ENCODE measurements around the gene PPP1R3G. TPM values are rescaled to one million over a fixed set of nuclear protein-coding genes. Genes with fewer than 3 reads are reported as not detected.

PPP1R3G gene
- 1 to 10 TPM in 2 of 4 donors, under 1 TPM in 2; 0.56 to 1.8 (median 1.3) TPM for total RNA-seq

DNA sequence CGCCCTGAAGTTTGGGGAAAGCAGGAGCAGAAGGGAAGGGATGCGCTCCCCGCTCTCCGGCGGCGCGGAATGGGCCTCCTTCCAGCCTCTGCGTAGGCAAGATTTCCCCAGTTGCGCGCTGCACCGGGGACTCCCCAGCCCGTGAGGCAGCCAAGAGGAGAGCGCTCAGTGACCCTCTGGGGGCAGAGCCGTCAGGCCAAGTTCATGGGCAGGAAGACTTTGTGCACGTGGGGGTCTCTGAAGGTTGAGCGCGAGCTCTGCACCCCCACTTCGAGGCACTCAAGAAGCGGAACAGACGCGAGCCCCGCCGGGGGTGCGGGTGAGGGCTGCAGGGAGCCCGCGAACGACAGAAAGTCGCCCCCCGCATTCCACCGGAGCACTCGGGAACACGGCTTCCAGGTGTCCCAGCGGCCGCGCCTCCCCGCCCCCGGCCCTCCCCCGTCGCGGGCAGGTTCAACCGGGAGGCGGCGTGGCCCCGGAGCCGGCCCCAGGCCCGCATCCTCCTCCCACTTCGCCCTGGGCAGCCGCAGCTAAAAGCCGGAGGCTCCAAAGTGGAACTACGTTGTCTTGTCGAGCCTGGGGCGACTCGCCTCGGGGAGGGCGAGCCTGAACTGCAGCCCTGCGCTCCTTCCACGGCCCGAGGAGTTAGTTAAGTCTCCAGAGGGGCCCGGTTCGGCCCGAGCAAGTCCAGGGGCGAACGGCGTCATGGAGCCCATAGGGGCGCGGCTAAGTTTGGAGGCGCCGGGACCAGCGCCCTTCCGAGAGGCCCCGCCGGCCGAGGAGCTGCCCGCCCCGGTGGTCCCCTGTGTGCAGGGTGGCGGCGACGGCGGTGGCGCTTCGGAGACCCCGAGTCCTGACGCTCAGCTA lies at the start of gene PPP1R3G:
Gene PPP1R3G, plus strand, starts transcription at position 561 of the 867 bp plus-strand sequence. Its CDS starts 145 bp downstream, at position 706.
- no peak for DNase-seq (ENCODE audit: low spot score)
- TF ChIP-seq, protein P1, sequence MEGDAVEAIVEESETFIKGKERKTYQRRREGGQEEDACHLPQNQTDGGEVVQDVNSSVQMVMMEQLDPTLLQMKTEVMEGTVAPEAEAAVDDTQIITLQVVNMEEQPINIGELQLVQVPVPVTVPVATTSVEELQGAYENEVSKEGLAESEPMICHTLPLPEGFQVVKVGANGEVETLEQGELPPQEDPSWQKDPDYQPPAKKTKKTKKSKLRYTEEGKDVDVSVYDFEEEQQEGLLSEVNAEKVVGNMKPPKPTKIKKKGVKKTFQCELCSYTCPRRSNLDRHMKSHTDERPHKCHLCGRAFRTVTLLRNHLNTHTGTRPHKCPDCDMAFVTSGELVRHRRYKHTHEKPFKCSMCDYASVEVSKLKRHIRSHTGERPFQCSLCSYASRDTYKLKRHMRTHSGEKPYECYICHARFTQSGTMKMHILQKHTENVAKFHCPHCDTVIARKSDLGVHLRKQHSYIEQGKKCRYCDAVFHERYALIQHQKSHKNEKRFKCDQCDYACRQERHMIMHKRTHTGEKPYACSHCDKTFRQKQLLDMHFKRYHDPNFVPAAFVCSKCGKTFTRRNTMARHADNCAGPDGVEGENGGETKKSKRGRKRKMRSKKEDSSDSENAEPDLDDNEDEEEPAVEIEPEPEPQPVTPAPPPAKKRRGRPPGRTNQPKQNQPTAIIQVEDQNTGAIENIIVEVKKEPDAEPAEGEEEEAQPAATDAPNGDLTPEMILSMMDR (IDR thresholded peaks at IDR 0.05) = no peak
- ATAC-seq (ENCODE audit: low FRiP score) = peak; percentile 62

DNA sequence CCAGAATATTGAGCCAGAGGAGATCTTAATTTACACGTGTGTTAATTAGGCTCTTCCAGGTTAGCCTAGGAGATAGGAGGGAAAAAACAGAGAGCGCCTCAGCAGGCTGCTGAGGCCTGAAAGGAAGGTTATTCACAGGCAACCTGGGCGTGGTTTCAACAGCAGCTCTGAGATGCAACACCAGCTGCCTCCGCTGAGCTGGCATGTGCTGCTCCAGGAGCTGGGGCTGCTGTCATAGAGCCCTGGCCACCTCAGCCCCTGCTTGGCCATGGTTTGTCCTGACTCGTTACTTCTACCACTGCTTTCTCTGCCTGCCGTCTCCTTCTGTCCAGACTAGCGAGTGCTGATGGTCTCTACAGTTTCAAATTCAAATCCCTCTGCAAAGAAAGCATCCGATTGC lies 48.9 kb upstream of the PPP1R3G start:
- ATAC-seq (ENCODE audit: low FRiP score) = no peak
- TF ChIP-seq, protein P1 (IDR thresholded peaks at IDR 0.05) = no peak
- no peak for DNase-seq (ENCODE audit: low spot score)

DNA sequence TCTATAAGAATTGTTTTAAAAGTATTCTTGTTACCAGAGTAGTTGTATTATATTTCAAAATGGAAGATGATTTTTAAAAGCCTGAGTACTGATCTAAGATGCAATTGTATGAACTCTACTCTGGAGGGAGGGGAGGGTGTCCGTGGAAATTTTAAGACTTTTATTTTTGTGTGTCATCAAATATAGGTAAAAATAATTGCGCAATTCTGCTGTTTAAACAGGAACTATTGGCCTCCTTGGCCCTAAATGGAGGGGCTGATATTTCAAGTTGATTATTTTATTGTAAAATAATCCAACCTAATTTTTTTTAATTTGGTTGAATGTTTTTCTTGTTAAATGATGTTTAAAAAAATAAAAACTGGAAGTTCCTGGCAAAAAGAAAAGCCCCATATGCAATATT lies 43.2 kb upstream of the PPP1R3G start:
- TF ChIP-seq, protein P1 (IDR thresholded peaks at IDR 0.05) = no peak
- ATAC-seq (ENCODE audit: low FRiP score) (no peak), DNase-seq (ENCODE audit: low spot score) (no peak)

GRCh38 chr6:5042436-5042835 lies 42.7 kb upstream of the PPP1R3G start:
- TF ChIP-seq, protein P1 (IDR thresholded peaks at IDR 0.05) = no peak
- ATAC-seq (ENCODE audit: low FRiP score) (no peak), DNase-seq (ENCODE audit: low spot score) (no peak)

- no peak for ATAC-seq (ENCODE audit: low FRiP score)
- DNase-seq (ENCODE audit: low spot score) = no peak
- TF ChIP-seq, protein P1 (IDR thresholded peaks at IDR 0.05) = no peak
Measured at GRCh38 chr6:5044866-5045265, 40.3 kb upstream of the PPP1R3G start.

DNA sequence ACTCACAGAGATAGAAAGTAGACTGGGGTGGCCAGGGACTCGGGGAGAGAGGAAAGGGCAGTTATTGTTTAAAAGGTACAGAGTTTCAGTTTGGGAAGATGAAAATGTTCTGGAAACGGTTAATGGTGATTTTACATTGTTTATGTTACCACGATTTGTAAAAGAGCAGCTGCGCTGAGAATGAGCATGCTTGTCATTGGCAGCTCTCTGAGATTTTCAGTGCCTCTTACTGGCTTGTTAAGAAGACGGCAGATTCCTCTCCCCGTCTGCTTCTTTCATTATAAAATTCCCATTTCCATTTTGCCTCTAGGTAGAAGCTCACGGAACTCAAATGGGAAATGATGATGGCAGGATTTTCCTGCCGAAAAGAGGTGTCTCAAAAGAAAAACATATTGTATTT lies 39.7 kb upstream of the PPP1R3G start:
- ATAC-seq (ENCODE audit: low FRiP score) (no peak), DNase-seq (ENCODE audit: low spot score) (no peak)
- TF ChIP-seq, protein P1 (IDR thresholded peaks at IDR 0.05) = no peak

- TF ChIP-seq, protein P1 (IDR thresholded peaks at IDR 0.05) = no peak
- ATAC-seq (ENCODE audit: low FRiP score) (no peak), DNase-seq (ENCODE audit: low spot score) (no peak)
Measured at GRCh38 chr6:5046430-5046829, 38.7 kb upstream of the PPP1R3G start.

Measured in omental fat pad (tissue), 4 donors.